SIG-M5 treated with dmso at 0.1 percent for 504 hours (cell line): ENCODE measurements around the gene CRB2.
A peak's percentile ranks its signal among the peaks of the same experiment; 100 is the strongest.

ENCODE experiments used
- DNase-seq: peaks from one replicate; lab custom pipeline; 2025; ENCODE audit not compliant: unreplicated experiment; lab: John Stamatoyannopoulos, UW

The CRB2 gene

DNA sequence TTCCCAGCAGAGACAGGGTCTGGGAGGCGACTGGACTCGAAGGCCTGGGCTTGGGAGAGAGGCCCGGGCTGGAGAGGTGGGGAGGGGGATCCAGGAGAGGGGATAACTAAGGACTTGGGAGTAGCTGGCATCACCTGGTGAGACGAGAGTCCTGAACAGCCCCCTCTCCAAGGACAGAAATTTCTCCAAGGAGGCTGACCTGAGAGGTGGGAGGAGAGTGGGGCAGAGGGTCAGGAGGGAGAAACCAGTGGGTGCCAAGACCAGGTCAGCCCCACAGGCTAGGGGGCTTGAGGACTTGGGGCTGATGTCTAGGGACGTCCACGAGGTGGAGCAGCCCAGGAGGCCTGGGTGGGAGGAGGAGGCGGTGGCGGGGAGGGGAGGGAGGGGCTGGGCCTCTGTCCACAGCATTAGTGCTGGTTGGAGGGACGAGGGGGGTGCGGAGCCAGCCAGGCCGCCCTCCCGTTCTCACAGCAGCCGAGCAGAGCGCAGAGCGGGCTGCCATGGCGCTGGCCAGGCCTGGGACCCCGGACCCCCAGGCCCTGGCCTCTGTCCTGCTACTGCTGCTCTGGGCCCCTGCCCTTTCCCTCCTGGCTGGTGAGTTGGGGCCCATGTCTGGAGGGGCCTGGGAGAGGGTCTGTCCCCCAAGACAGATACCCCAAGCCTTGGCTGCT, at the start of gene CRB2:
Gene CRB2 (plus strand): TSS at position 437 of the 671 bp plus-strand sequence. CDS start 64 bp downstream, at position 501.
- DNase-seq, result no peak

- DNase-seq, result no peak
Measured at GRCh38 chr9:123309611-123310010, 46.4 kb upstream of the CRB2 start.

- DNase-seq, result no peak
Measured at GRCh38 chr9:123310551-123311249, 45.3 kb upstream of the CRB2 start.

- DNase-seq, result no peak
Measured at GRCh38 chr9:123311250-123311752, 44.7 kb upstream of the CRB2 start.

DNA sequence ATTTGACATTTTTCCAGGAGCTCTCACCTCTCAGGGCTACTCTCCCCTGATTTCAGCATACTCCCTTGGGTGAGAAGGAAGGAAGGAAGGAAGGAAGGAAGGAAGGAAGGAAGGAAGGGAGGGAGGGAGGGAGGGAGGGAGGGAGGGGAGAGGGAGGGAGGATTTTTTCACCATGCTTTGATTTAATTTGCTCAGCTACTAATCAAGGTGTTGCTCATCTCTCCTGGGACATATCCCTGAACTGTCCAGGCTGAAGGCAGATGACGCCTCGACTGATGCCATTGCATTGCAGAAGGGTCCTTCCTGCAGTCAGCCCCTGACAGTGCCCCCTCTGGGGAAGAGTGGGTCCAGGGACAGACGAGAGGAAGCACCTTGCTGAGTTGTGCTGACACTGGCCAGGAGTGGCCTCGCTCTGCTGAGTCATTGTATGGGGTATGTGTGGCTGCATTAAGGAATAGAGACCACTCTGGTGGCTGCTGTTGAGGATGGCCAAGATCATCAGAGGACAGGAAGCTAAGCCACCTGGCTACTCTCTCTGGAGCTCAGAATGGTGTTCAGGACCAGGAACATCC, 43.6 kb upstream of the CRB2 start:
- DNase-seq, result no peak

GRCh38 chr9:123314617-123315016, 41.4 kb upstream of the CRB2 start:
- DNase-seq, result no peak

DNA sequence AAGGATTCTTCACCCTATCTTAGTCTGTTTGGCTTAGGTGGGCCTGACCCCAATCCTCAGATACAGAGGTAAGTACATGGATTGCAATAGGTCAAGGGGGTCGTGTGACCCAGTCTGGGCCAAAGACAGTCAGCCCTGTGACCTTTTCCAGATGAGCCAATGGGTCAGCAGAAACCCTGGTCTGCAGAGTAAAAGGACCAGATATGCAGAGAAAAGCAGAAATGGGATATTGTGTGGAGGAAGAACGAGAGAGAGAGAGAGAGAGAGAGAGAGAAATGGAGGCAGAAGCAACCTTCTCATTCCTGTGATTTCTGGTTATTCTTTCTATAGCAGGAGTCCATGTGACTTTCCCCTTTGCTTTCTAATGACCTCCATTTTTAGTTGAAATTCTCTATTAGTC, 40.4 kb upstream of the CRB2 start:
- DNase-seq, result no peak

- peak; percentile 67 for DNase-seq
Measured at GRCh38 chr9:123316053-123316718, 39.8 kb upstream of the CRB2 start.

- DNase-seq, result no peak
Measured at GRCh38 chr9:123318202-123318601, 37.8 kb upstream of the CRB2 start.

DNA sequence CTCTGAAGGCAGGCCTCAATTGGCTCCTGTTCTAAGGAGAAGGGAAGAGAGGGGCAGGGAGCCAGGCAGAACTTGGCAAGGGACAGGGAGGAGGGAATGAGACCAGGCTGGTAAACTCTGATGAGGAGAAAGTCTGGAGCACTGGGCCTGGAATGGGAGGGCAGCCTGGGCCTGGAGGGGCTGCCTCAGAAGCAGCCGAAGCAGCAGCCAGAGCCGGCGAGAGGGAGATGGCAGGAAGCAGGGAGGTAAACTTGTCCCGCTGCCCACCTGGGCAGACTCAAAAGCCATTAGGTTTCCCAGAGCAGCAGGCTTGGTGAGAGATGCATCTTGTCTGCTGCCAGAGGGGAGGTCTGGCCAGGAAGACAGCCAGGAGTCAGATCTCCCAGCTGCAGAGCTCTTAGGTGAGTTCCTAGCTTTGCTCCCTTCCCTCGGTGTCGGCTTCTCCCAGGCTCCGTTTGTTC, 37.0 kb upstream of the CRB2 start:
- DNase-seq, result no peak

- DNase-seq, result no peak
Measured at GRCh38 chr9:123319541-123320339, 36.3 kb upstream of the CRB2 start.

GRCh38 chr9:123320814-123321213, 35.2 kb upstream of the CRB2 start:
- DNase-seq, result no peak

DNA sequence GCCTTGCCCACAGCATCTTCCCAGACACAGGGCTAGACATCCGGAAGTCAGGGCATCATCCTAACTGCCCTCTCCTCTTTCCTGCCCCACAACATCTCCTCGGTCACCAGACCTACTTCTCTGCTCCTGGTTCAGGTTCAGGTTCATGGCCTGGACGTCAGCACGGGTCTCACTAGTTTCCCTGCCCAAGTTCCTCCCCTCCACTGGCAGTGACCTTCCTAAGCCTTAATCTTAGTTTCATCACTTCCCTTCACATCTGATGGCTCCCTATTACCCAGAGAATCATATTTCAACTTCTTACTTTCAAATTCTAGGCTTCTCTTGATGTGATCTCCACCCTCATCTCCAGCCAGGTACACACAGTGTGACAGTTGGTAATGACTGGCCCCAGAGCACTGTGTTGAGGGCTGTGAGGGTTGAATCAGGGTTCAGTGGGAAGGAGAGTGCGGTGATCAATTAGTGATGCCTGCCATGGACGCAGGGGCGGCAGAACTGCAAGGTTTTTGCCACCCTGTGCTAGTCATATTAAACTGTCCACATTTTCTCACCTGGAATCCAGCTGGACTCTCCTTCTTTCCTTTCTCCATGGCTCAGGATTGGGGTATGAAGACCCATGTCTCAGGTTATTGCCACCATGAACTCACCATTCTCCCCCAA, 34.3 kb upstream of the CRB2 start:
- DNase-seq, result no peak

DNA sequence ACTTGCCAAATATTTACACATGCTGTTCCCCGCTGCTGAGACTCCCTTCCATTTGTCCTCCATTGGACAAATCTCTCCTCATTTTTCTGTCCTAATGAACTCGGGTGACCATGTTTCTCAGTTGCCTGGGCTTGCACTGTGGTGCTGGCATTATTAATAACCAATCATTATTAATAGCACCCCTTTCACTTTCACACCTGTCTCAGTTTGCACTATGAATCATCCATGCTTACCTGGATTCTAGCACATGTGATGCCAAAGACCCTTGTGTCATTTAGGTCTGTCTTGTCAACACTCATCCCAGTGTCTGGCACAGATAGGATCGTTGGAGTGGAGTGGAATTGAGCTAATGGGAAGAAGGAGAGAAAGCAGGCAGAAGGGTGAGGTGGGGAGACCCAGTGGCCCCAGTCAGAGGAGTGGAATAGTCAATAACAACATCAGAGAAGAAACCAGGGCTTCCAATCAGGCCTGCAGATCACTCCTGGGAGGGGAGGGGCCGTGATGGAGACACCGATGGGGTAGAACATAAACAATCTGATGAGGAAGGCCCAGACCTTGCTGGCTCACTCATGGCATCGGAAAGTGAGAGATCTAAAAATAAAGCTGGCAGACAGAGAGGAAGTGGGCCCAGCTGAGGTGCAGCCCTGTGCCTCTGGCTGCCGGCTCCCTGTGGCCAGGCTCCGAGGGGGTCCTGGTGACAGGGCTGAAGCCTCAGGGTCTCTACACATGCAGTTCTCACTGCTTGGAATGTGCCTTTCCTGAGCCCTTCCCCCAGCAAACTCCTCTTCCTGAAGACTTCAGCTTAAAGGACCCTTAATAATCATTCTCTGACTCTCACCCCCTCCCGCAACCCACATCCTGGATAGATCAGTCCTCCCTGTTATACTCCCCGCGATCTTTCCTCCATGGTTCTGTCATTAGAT, 33.5 kb upstream of the CRB2 start:
- DNase-seq, result peak; percentile 57

- no peak for DNase-seq
Measured at GRCh38 chr9:123323196-123324013, 32.6 kb upstream of the CRB2 start.

DNA sequence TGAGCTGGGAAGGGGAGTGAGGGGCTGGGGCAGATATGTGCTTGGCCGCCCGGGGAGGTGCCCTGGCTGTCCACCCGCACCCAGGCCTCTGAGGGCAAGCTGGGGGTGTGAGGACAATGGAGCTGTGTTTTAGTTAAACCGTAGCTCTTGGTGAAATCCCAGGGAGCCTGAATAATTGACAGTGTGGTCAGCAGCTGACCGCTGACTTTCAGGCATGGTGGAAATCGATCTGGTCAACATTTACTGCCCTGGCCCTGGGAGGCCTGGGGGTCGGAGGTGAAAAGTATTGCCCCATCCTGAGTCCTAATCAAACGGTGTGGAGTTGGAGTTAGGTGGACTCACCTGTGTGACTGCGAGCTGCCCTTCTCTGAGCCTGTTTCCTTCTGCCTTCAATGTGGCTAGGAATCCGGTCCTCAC, 31.2 kb upstream of the CRB2 start:
- no peak for DNase-seq

DNA sequence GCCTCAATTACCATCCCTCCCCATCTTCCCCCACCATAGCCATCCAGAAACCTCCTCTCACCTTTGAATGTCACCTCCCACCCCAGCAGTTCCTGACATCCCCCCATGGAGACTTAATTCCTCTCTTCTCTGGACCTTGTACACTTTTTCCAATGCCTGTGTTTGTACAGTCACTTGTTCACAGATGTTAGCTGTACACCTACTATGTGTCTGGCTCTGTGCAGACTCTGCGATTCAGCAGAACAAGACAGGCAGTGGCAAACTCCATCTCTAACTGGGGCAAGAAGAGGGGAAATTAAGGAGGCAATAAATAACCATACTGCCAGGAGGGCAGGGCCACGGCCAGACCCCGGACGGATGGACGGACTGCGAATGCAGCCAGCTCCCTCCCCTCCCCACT, 29.8 kb upstream of the CRB2 start:
- DNase-seq, result no peak

DNA sequence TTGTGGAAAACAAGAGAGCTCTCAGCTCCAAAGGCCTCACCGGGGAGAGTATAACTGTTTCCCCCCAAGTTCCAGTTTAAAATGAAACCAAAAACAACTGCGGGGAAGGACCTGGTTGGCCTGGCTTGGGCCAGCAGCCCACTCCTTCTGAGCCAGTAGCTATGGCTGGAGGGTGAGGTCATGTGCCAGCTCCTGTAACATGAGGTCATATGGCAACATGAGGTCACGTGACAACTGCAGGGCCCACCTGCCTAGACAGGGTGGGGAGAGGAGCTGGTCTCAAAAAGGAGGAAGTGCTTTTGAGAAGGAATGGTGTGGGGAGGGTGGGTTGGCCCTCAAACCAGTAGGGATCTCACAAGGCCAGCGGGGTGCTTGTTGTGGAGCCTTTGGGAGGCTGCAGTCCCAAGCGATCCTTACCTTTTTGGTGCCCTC, 29.3 kb upstream of the CRB2 start:
- DNase-seq, result peak; percentile 47
